ENCODE measurements around the gene GPR141.

GPR141 gene

GRCh38 chr7:37707754-37708485, 24.4 kb downstream of the GPR141 start:
- in situ Hi-C loops (cut with HindIII; ENCODE audit: low sequenced_read_pairs), result no loop called here
- DNase-seq (ENCODE audit: low read depth), result no peak
- H3K4me3 ChIP-seq (ENCODE audit: low read depth, low read length), result no peak overlapping the region
- no peak for TF ChIP-seq CTCF (IDR thresholded peaks at IDR 0.05; ENCODE audit: low read depth, low read length, missing control alignments)

- in situ Hi-C loops (cut with HindIII; ENCODE audit: low sequenced_read_pairs), result no loop called here
- no peak for TF ChIP-seq CTCF (IDR thresholded peaks at IDR 0.05; ENCODE audit: low read depth, low read length, missing control alignments)
- H3K4me3 ChIP-seq (ENCODE audit: low read depth, low read length), result no peak overlapping the region
- DNase-seq (ENCODE audit: low read depth), result no peak
Observed at GRCh38 chr7:37709631-37710509, 26.3 kb downstream of the GPR141 start.

- no peak overlapping the region for H3K4me3 ChIP-seq (ENCODE audit: low read depth, low read length)
- no peak for DNase-seq (ENCODE audit: low read depth)
- TF ChIP-seq CTCF (IDR thresholded peaks at IDR 0.05; ENCODE audit: low read depth, low read length, missing control alignments), result no peak
- in situ Hi-C loops (cut with HindIII; ENCODE audit: low sequenced_read_pairs), result no loop called here
Observed at GRCh38 chr7:37713613-37714012, 30.0 kb downstream of the GPR141 start.

GRCh38 chr7:37714606-37715005, 31.0 kb downstream of the GPR141 start:
- no peak for DNase-seq (ENCODE audit: low read depth)
- no peak overlapping the region for H3K4me3 ChIP-seq (ENCODE audit: low read depth, low read length)
- in situ Hi-C loops (cut with HindIII; ENCODE audit: low sequenced_read_pairs), result no loop called here
- TF ChIP-seq CTCF (IDR thresholded peaks at IDR 0.05; ENCODE audit: low read depth, low read length, missing control alignments), result no peak

GRCh38 chr7:37718585-37718984, 35.0 kb downstream of the GPR141 start:
- no peak overlapping the region for H3K4me3 ChIP-seq (ENCODE audit: low read depth, low read length)
- no peak for DNase-seq (ENCODE audit: low read depth)
- TF ChIP-seq CTCF (IDR thresholded peaks at IDR 0.05; ENCODE audit: low read depth, low read length, missing control alignments), result no peak
- in situ Hi-C loops (cut with HindIII; ENCODE audit: low sequenced_read_pairs), result no loop called here

GRCh38 chr7:37719077-37719476, 35.5 kb downstream of the GPR141 start:
- DNase-seq (ENCODE audit: low read depth), result no peak
- H3K4me3 ChIP-seq (ENCODE audit: low read depth, low read length), result no peak overlapping the region
- no peak for TF ChIP-seq CTCF (IDR thresholded peaks at IDR 0.05; ENCODE audit: low read depth, low read length, missing control alignments)
- in situ Hi-C loops (cut with HindIII; ENCODE audit: low sequenced_read_pairs), result no loop called here

All from astrocyte of the cerebellum (primary cell).